Thymus (tissue), 11 donors: ENCODE data around the gene PABPC3. TPM values are rescaled to one million over a fixed set of nuclear protein-coding genes. Genes with fewer than 3 reads are reported as not detected.

Experiments
- DNase-seq, 9 donors: peaks; one replicate each; pipeline ENCODE4 v3.0.0-alpha.2; 2013; ENCODE audit warnings: low spot score in 9 of 9, low read depth in 6 of 9, missing footprints in 1 of 9
- H3K27ac ChIP-seq, 2 donors: one replicate each; pipeline ENCODE4 v1.5.1; 2013; ENCODE audit warnings: control low read depth in 1 of 2, low read depth in 1 of 2, low read length in 1 of 2, mild to moderate bottlenecking in 1 of 2, moderate library complexity in 1 of 2
- H3K27me3 ChIP-seq, 2 donors: one replicate each; pipeline ENCODE4 v1.5.1; 2013; ENCODE audit warnings: low read length in 1 of 2; ENCODE audit not compliant: control insufficient read depth in 2 of 2, insufficient read depth in 1 of 2
- H3K36me3 ChIP-seq, 2 donors: one replicate each; pipeline ENCODE4 v1.5.1; 2013; ENCODE audit warnings: low read length in 1 of 2, mild to moderate bottlenecking in 1 of 2, moderate library complexity in 1 of 2; ENCODE audit not compliant: control insufficient read depth in 2 of 2, insufficient read depth in 2 of 2
- H3K4me1 ChIP-seq, 2 donors: one replicate each; pipeline ENCODE4 v1.5.1; 2013; ENCODE audit warnings: low read length in 2 of 2; ENCODE audit not compliant: control insufficient read depth in 2 of 2, insufficient read depth in 2 of 2
- H3K4me3 ChIP-seq, 2 donors: one replicate each; pipeline ENCODE4 v1.5.1; 2013; ENCODE audit warnings: low read length in 2 of 2, control low read depth in 1 of 2, mild to moderate bottlenecking in 1 of 2
- H3K9me3 ChIP-seq, 2 donors: one replicate each; pipeline ENCODE4 v1.5.1; 2013; ENCODE audit warnings: low read length in 1 of 2, mild to moderate bottlenecking in 1 of 2; ENCODE audit not compliant: control insufficient read depth in 2 of 2, insufficient read depth in 1 of 2
- WGBS: extraction: QIAGEN DNeasy Blood & Tissue Kit; methylation state at CpG from one replicate; pipeline ENCODE4 v1.1.7; 2013; 5-methylcytosine and 5-hydroxymethylcytosine counted together
- polyA plus RNA-seq: library from polyadenylated mRNA; stranded (reverse); fragments of 200-250 nt; gene quantifications from one replicate; pipeline ENCODE4 v1.2.3, GENCODE V29; 2013
- total RNA-seq: library from RNA; stranded (reverse); fragments of 120-200 nt; gene quantifications from one replicate; pipeline ENCODE4 v1.2.4, GENCODE V29; 2013
- donor health status: healthy.

The PABPC3 gene
- total and polyA plus RNA-seq, 2 donors: 0.09 TPM

GRCh38 chr13:25118378-25118905, 22.5 kb downstream of the PABPC3 start:
- Histone ChIP-seq H3K9me3 (no peaks in the 10 kb centered on the region), H3K27me3 (peaks cover 0 to 3% of the 10 kb centered on the region in 2 donors), H3K27ac (no peak overlapping the region), H3K36me3 (no peaks in the 10 kb centered on the region), H3K4me1 (no peaks in the 10 kb centered on the region), H3K4me3 (no peak overlapping the region)
- WGBS: 47% methylated on average over 8 of the region's 8 CpGs
- DNase-seq: no peak

- H3K4me3 ChIP-seq: no peak overlapping the region
- peaks cover 0 to 5% of the 10 kb centered on the region in 2 donors for H3K27me3 ChIP-seq
- no peaks in the 10 kb centered on the region for H3K9me3 ChIP-seq
- no peaks in the 10 kb centered on the region for H3K36me3 ChIP-seq
- no peak for DNase-seq
- H3K27ac ChIP-seq: no peak overlapping the region
- 61% methylated on average over 3 of the region's 3 CpGs for WGBS
- no peaks in the 10 kb centered on the region for H3K4me1 ChIP-seq
Measured at GRCh38 chr13:25130944-25131343, 35.0 kb downstream of the PABPC3 start.

- Histone ChIP-seq H3K4me1 (no peaks in the 10 kb centered on the region), H3K4me3 (no peak overlapping the region), H3K9me3 (no peaks in the 10 kb centered on the region), H3K27ac (no peak overlapping the region), H3K36me3 (no peaks in the 10 kb centered on the region), H3K27me3 (peaks cover 3 to 14% of the 10 kb centered on the region in 2 donors)
- 83% methylated on average over 6 of the region's 6 CpGs for WGBS
- no peak for DNase-seq
Measured at GRCh38 chr13:25131881-25132420, 36.0 kb downstream of the PABPC3 start.

GRCh38 chr13:25132751-25133390, 36.9 kb downstream of the PABPC3 start:
- Histone ChIP-seq H3K27ac (no peak overlapping the region), H3K4me3 (no peak overlapping the region), H3K4me1 (no peaks in the 10 kb centered on the region), H3K36me3 (no peaks in the 10 kb centered on the region), H3K9me3 (no peaks in the 10 kb centered on the region), H3K27me3 (peaks cover 4 to 23% of the 10 kb centered on the region in 2 donors)
- no peak for DNase-seq
- 76% methylated on average over 5 of the region's 5 CpGs for WGBS

- 96% methylated on average over 4 of the region's 4 CpGs for WGBS
- peaks cover 4 to 32% of the 10 kb centered on the region in 2 donors for H3K27me3 ChIP-seq
Measured at GRCh38 chr13:25135896-25136295, 40.0 kb downstream of the PABPC3 start.

GRCh38 chr13:25136880-25137787, 41.2 kb downstream of the PABPC3 start:
- no peak overlapping the region for H3K4me3 ChIP-seq
- WGBS: 24% methylated on average over 15 of the region's 15 CpGs
- H3K9me3 ChIP-seq: no peaks in the 10 kb centered on the region
- no peak for DNase-seq
- H3K4me1 ChIP-seq: no peaks in the 10 kb centered on the region
- H3K27me3 ChIP-seq: peaks cover 4 to 32% of the 10 kb centered on the region in 2 donors
- no peaks in the 10 kb centered on the region for H3K36me3 ChIP-seq
- no peak overlapping the region for H3K27ac ChIP-seq

More at GRCh38 chr13:25135896-25136295, 40.0 kb downstream of the PABPC3 start:
- no peak overlapping the region for H3K4me3 ChIP-seq
- H3K4me1 ChIP-seq: no peaks in the 10 kb centered on the region
- no peak overlapping the region for H3K27ac ChIP-seq
- H3K36me3 ChIP-seq: no peaks in the 10 kb centered on the region
- no peaks in the 10 kb centered on the region for H3K9me3 ChIP-seq
- no peak for DNase-seq

- WGBS: 67% methylated on average over 3 of the region's 3 CpGs
- peaks cover 4 to 32% of the 10 kb centered on the region in 2 donors for H3K27me3 ChIP-seq
Measured at GRCh38 chr13:25137788-25138115, 41.8 kb downstream of the PABPC3 start.

GRCh38 chr13:25141042-25141441, 45.1 kb downstream of the PABPC3 start:
- no peak overlapping the region for H3K27ac ChIP-seq
- H3K27me3 ChIP-seq: peaks cover 3 to 25% of the 10 kb centered on the region in 2 donors
- WGBS: 90% methylated on average over 5 of the region's 5 CpGs

More at GRCh38 chr13:25137788-25138115, 41.8 kb downstream of the PABPC3 start:
- H3K4me1 ChIP-seq: no peaks in the 10 kb centered on the region
- no peaks in the 10 kb centered on the region for H3K9me3 ChIP-seq
- H3K36me3 ChIP-seq: no peaks in the 10 kb centered on the region
- no peak overlapping the region for H3K27ac ChIP-seq
- no peak overlapping the region for H3K4me3 ChIP-seq
- no peak for DNase-seq

GRCh38 chr13:25143706-25144105, 47.8 kb downstream of the PABPC3 start:
- no peak overlapping the region for H3K27ac ChIP-seq
- H3K4me3 ChIP-seq: no peak overlapping the region
- 96% methylated on average over 7 of the region's 7 CpGs for WGBS
- H3K27me3 ChIP-seq: peaks cover 0 to under 1% of the 10 kb centered on the region in 2 donors
- H3K4me1 ChIP-seq: no peaks in the 10 kb centered on the region
- no peaks in the 10 kb centered on the region for H3K36me3 ChIP-seq
- DNase-seq: no peak
- H3K9me3 ChIP-seq: no peaks in the 10 kb centered on the region

More at GRCh38 chr13:25141042-25141441, 45.1 kb downstream of the PABPC3 start:
- Histone ChIP-seq H3K4me1 (no peaks in the 10 kb centered on the region), H3K36me3 (no peaks in the 10 kb centered on the region), H3K4me3 (no peak overlapping the region), H3K9me3 (no peaks in the 10 kb centered on the region)
- DNase-seq: no peak
